CD1c-positive myeloid dendritic cell (primary cell): ENCODE measurements around the gene MACC1.

ENCODE experiments used
- DNase-seq: peaks from one replicate; pipeline ENCODE4 v3.0.0-alpha.2; 2016; ENCODE audit errors: extremely low spot score

The MACC1 gene

GRCh38 chr7:20217193-20217948 lies at the start of gene MACC1:
Gene MACC1 (minus strand): TSS chr7:20217384. CDS start chr7:20161862, 55,522 bp downstream.
- peak; percentile 54 for DNase-seq

- DNase-seq: no peak
These were observed 47.4 kb upstream of the MACC1 start for GRCh38 chr7:20264623-20265022.

- DNase-seq: no peak
These were observed 43.0 kb upstream of the MACC1 start for GRCh38 chr7:20260223-20260622.

- DNase-seq: no peak
These were observed 40.0 kb upstream of the MACC1 start for GRCh38 chr7:20257212-20257611.

- DNase-seq: no peak
These were observed 32.7 kb upstream of the MACC1 start for GRCh38 chr7:20249920-20250319.

- no peak for DNase-seq
These were observed 32.2 kb upstream of the MACC1 start for GRCh38 chr7:20249376-20249775.

GRCh38 chr7:20246236-20246635 lies 29.1 kb upstream of the MACC1 start:
- DNase-seq: no peak

GRCh38 chr7:20244334-20245120 lies 27.3 kb upstream of the MACC1 start:
- no peak for DNase-seq

- DNase-seq: no peak
These were observed 24.7 kb upstream of the MACC1 start for GRCh38 chr7:20241911-20242261.

- no peak for DNase-seq
These were observed 24.2 kb upstream of the MACC1 start for GRCh38 chr7:20241194-20241910.

GRCh38 chr7:20240080-20240926 lies 23.1 kb upstream of the MACC1 start:
- no peak for DNase-seq

GRCh38 chr7:20238754-20239324 lies 21.7 kb upstream of the MACC1 start:
- DNase-seq: peak; percentile 95

- DNase-seq: no peak
These were observed 21.1 kb upstream of the MACC1 start for GRCh38 chr7:20238194-20238753.

GRCh38 chr7:20237464-20238193 lies 20.4 kb upstream of the MACC1 start:
- DNase-seq: no peak

GRCh38 chr7:20236790-20237189 lies 19.6 kb upstream of the MACC1 start:
- DNase-seq: peak; percentile 12

GRCh38 chr7:20236043-20236442 lies 18.9 kb upstream of the MACC1 start:
- DNase-seq: no peak

GRCh38 chr7:20235288-20235687 lies 18.1 kb upstream of the MACC1 start:
- no peak for DNase-seq

- DNase-seq: no peak
These were observed 16.2 kb upstream of the MACC1 start for GRCh38 chr7:20233362-20233761.

- DNase-seq: no peak
These were observed 15.7 kb upstream of the MACC1 start for GRCh38 chr7:20232848-20233247.
